Stomach smooth muscle (tissue), 2 donors: ENCODE data around the gene MMRN2.
"Not testable (repeated sequence)": the region's sequence is repeated elsewhere in the genome, so short reads cannot be mapped to it uniquely, and the experiment has no call there.

ENCODE experiments used
- H3K27ac ChIP-seq: one replicate; pipeline ENCODE4 v1.7.0; 2013; ENCODE audit warnings: mild to moderate bottlenecking, low read length, inconsistent platforms
- H3K27me3 ChIP-seq, 2 donors: one replicate each; pipeline ENCODE4 v1.7.0; 2013; ENCODE audit warnings: low read length in 2 of 2; ENCODE audit not compliant: insufficient read depth in 2 of 2, control insufficient read depth in 1 of 2
- H3K36me3 ChIP-seq, 2 donors: one replicate each; pipeline ENCODE4 v1.7.0; 2013; ENCODE audit warnings: low read length in 2 of 2; ENCODE audit not compliant: control insufficient read depth in 2 of 2, insufficient read depth in 2 of 2
- H3K4me1 ChIP-seq: one replicate; pipeline ENCODE4 v1.7.0; 2013; ENCODE audit warnings: low read length; ENCODE audit not compliant: control insufficient read depth, insufficient read depth
- H3K4me3 ChIP-seq, 2 donors: one replicate each; pipeline ENCODE4 v1.7.0; 2013; ENCODE audit warnings: low read length in 2 of 2
- H3K9ac ChIP-seq, 2 donors: one replicate each; pipeline ENCODE4 v1.7.0; 2013; ENCODE audit warnings: low read length in 2 of 2, mild to moderate bottlenecking in 1 of 2
- H3K9me3 ChIP-seq, 2 donors: one replicate each; pipeline ENCODE4 v1.7.0; 2013; ENCODE audit warnings: low read length in 2 of 2; ENCODE audit not compliant: control insufficient read depth in 2 of 2
- donor health status: healthy.
- donor health status: Pancreatic carcinoma.

MMRN2 gene

GRCh38 chr10:86944907-86945306 lies 12.5 kb downstream of the MMRN2 start:
- peaks cover 22% of the 10 kb centered on the region for H3K4me1 ChIP-seq
- no peak overlapping the region for H3K27ac ChIP-seq
- no peak overlapping the region for H3K4me3 ChIP-seq
- H3K9me3 ChIP-seq: no peaks in the 10 kb centered on the region
- no peaks in the 10 kb centered on the region for H3K36me3 ChIP-seq
- no peak overlapping the region for H3K9ac ChIP-seq
- peaks cover 23 to 28% of the 10 kb centered on the region in 2 donors for H3K27me3 ChIP-seq

- Histone ChIP-seq H3K4me1 (peaks cover 26% of the 10 kb centered on the region), H3K9ac (no peak overlapping the region), H3K27ac (no peak overlapping the region), H3K27me3 (peaks cover 23 to 28% of the 10 kb centered on the region in 2 donors), H3K36me3 (no peaks in the 10 kb centered on the region), H3K9me3 (no peaks in the 10 kb centered on the region), H3K4me3 (no peak overlapping the region)
Observed at GRCh38 chr10:86944471-86944870, 12.9 kb downstream of the MMRN2 start.

GRCh38 chr10:86944031-86944419 lies 13.4 kb downstream of the MMRN2 start:
- Histone ChIP-seq H3K27me3 (peaks cover 23 to 28% of the 10 kb centered on the region in 2 donors), H3K4me3 (no peak overlapping the region), H3K9me3 (no peaks in the 10 kb centered on the region), H3K36me3 (no peaks in the 10 kb centered on the region), H3K27ac (no peak overlapping the region), H3K4me1 (peaks cover 28% of the 10 kb centered on the region), H3K9ac (no peak overlapping the region)

- no peak overlapping the region for H3K4me3 ChIP-seq
- peaks cover 30% of the 10 kb centered on the region for H3K4me1 ChIP-seq
- no peaks in the 10 kb centered on the region for H3K9me3 ChIP-seq
- H3K9ac ChIP-seq: no peak overlapping the region
- H3K36me3 ChIP-seq: no peaks in the 10 kb centered on the region
- H3K27ac ChIP-seq: no peak overlapping the region
- H3K27me3 ChIP-seq: peaks cover 23 to 28% of the 10 kb centered on the region in 2 donors
Observed at GRCh38 chr10:86943316-86944030, 13.9 kb downstream of the MMRN2 start.

- Histone ChIP-seq H3K4me1 (peaks cover 31% of the 10 kb centered on the region), H3K36me3 (no peaks in the 10 kb centered on the region), H3K9me3 (no peaks in the 10 kb centered on the region), H3K4me3 (peak overlapping the region in 1 of 2 donors; percentile 35), H3K27me3 (peaks cover 23 to 28% of the 10 kb centered on the region in 2 donors), H3K27ac (no peak overlapping the region), H3K9ac (no peak overlapping the region)
Observed at GRCh38 chr10:86942441-86943315, 14.7 kb downstream of the MMRN2 start.

- H3K4me1 ChIP-seq: peaks cover 33% of the 10 kb centered on the region
- peak overlapping the region in 1 of 2 donors; percentile 35 for H3K4me3 ChIP-seq
- peaks cover 21 to 27% of the 10 kb centered on the region in 2 donors for H3K27me3 ChIP-seq
- H3K36me3 ChIP-seq: no peaks in the 10 kb centered on the region
- H3K27ac ChIP-seq: no peak overlapping the region
- H3K9me3 ChIP-seq: no peaks in the 10 kb centered on the region
- no peak overlapping the region for H3K9ac ChIP-seq
Observed at GRCh38 chr10:86941991-86942421, 15.4 kb downstream of the MMRN2 start.

GRCh38 chr10:86941426-86941825 lies 16.0 kb downstream of the MMRN2 start:
- no peak overlapping the region for H3K4me3 ChIP-seq
- H3K27ac ChIP-seq: no peak overlapping the region
- H3K36me3 ChIP-seq: peaks cover 0 to under 1% of the 10 kb centered on the region in 2 donors
- H3K27me3 ChIP-seq: peaks cover 18 to 24% of the 10 kb centered on the region in 2 donors
- peaks cover 32% of the 10 kb centered on the region for H3K4me1 ChIP-seq
- no peaks in the 10 kb centered on the region for H3K9me3 ChIP-seq
- H3K9ac ChIP-seq: no peak overlapping the region

GRCh38 chr10:86940677-86941076 lies 16.7 kb downstream of the MMRN2 start:
- H3K36me3 ChIP-seq: peaks cover 0 to 2% of the 10 kb centered on the region in 2 donors
- H3K4me1 ChIP-seq: peaks cover 26% of the 10 kb centered on the region
- no peak overlapping the region for H3K27ac ChIP-seq
- no peak overlapping the region for H3K4me3 ChIP-seq
- peaks cover 11 to 24% of the 10 kb centered on the region in 2 donors for H3K27me3 ChIP-seq
- H3K9me3 ChIP-seq: no peaks in the 10 kb centered on the region
- H3K9ac ChIP-seq: no peak overlapping the region

- H3K4me3 ChIP-seq, H3K36me3 ChIP-seq, H3K9ac ChIP-seq, H3K27ac ChIP-seq, H3K9me3 ChIP-seq: not testable (repeated sequence)
- H3K27me3 ChIP-seq: peaks cover 7 to 24% of the 10 kb centered on the region in 2 donors
- peaks cover 20% of the 10 kb centered on the region for H3K4me1 ChIP-seq
Observed at GRCh38 chr10:86940076-86940475, 17.3 kb downstream of the MMRN2 start.

- Histone ChIP-seq H3K27me3 (peaks cover 0 to 14% of the 10 kb centered on the region in 2 donors), H3K27ac (no peak overlapping the region), H3K9ac (no peak overlapping the region), H3K4me1 (peaks cover 17% of the 10 kb centered on the region), H3K36me3 (peaks cover 0 to 2% of the 10 kb centered on the region in 2 donors), H3K9me3 (no peaks in the 10 kb centered on the region), H3K4me3 (no peak overlapping the region)
Observed at GRCh38 chr10:86938260-86938659, 19.2 kb downstream of the MMRN2 start.
